GM12874 (cell line): ENCODE results near the gene TMEM72.

ENCODE experiments used
- TF ChIP-seq, protein P1 (sequence below): IDR thresholded peaks from 2 replicates; pipeline ENCODE4 v1.5.1; 2011; ENCODE audit warnings: low read depth, mild to moderate bottlenecking, control low read depth, low read length, moderate library complexity; ENCODE audit not compliant: insufficient read depth

TMEM72 gene

DNA sequence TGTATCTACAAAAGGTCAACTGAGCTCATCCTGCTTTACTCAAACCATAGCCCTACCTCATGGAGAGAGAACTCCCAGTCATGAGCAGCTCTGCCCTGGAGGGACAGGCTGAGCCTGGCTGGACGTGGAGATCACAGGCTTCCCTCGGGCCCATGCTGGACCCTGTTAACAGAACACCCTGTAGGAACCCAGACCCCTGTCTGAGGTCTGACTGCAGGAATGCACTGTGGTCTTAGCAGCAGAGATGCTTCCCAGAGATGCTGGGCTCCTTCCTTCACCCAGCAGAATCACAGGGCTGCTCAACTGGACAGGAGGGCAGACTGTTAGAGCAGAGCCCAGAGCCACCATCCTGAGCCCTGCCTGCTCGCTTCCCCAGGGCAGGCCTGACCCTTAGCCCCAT is 814 bp downstream of the TMEM72 start:
- TF ChIP-seq, protein P1, sequence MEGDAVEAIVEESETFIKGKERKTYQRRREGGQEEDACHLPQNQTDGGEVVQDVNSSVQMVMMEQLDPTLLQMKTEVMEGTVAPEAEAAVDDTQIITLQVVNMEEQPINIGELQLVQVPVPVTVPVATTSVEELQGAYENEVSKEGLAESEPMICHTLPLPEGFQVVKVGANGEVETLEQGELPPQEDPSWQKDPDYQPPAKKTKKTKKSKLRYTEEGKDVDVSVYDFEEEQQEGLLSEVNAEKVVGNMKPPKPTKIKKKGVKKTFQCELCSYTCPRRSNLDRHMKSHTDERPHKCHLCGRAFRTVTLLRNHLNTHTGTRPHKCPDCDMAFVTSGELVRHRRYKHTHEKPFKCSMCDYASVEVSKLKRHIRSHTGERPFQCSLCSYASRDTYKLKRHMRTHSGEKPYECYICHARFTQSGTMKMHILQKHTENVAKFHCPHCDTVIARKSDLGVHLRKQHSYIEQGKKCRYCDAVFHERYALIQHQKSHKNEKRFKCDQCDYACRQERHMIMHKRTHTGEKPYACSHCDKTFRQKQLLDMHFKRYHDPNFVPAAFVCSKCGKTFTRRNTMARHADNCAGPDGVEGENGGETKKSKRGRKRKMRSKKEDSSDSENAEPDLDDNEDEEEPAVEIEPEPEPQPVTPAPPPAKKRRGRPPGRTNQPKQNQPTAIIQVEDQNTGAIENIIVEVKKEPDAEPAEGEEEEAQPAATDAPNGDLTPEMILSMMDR, result no peak

- TF ChIP-seq, protein P1, result no peak
Observed at GRCh38 chr10:44913350-44914081, 2.4 kb downstream of the TMEM72 start.

- TF ChIP-seq, protein P1, result no peak
Observed at GRCh38 chr10:44914891-44915290, 3.8 kb downstream of the TMEM72 start.

GRCh38 chr10:44916429-44916828 is 5.3 kb downstream of the TMEM72 start:
- TF ChIP-seq, protein P1, result no peak

DNA sequence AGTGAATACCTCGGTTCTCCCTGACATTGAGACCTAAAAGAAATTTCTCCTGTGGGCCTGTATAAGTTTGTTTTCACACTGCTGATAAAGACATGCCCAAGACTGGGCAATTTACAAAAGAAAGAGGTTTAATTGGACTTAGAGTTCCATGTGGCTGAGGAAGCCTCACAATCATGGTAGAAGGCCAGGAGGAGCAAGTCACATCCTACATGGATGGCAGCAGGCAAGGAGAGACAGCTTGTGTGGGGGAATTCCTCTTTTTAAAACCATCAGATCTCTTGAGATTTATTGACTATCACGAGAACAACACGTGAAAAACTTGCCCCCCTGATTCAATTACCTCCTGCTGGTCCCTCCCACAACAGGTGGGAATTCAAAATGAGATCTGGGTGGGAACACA is 6.7 kb downstream of the TMEM72 start:
- TF ChIP-seq, protein P1, result no peak

- TF ChIP-seq, protein P1, result no peak
Observed at GRCh38 chr10:44920252-44920651, 9.1 kb downstream of the TMEM72 start.

- TF ChIP-seq, protein P1, result no peak
Observed at GRCh38 chr10:44921061-44921460, 9.9 kb downstream of the TMEM72 start.
